AG10803 (cell line): ENCODE measurements around the gene NAT16.
A peak's percentile ranks its signal among the peaks of the same experiment; 100 is the strongest.

Experiments
- DNase-seq: peaks from one replicate; pipeline ENCODE4 v3.0.0; 2010; ENCODE audit warnings: low read depth
- H3K4me3 ChIP-seq: 2 replicates; pipeline ENCODE4 v1.5.1; 2011; ENCODE audit warnings: mild to moderate bottlenecking, low read length, control low read depth
- TF ChIP-seq, protein P1 (sequence below): conservative IDR thresholded peaks from 2 replicates; pipeline ENCODE4 v1.5.1; 2011; ENCODE audit warnings: mild to moderate bottlenecking, low read length, control low read depth, inconsistent platforms

Gene NAT16

DNA sequence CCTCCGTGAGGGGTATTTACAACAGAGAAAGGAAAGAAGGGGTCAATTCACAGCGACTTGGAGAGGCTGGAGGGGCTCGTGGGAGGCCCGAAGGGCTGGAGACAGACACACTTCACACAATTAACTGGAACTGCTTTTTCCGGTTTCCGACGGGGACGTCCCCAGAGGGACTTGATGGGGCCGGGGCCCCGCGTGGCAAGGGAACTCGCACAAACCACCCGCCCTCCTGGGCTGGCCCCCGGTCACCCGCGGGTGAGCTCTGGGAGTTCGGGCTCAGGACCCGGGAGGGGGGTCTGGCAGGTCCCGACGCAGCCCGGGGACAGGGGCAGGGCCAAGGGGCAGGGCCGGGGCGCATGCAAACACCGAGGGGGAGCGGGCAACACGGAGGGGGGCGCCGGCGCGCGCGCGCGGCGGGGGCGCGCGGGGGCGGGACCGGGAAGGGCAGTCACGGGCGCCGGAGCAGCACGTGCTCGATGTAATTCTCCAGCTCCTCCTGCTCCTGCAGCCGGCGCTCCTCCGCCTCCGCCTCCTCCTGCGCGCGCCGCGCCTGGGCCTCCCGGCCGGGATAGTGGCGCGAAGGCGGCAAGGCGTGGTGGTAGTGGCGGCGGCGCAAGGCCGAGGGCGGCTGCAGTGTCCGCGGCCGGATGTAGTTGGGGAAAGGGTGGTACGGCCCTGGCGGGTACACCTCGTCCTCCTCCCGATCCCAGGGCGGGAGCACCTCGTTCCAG is 17.4 kb downstream of the NAT16 start:
- TF ChIP-seq, protein P1, sequence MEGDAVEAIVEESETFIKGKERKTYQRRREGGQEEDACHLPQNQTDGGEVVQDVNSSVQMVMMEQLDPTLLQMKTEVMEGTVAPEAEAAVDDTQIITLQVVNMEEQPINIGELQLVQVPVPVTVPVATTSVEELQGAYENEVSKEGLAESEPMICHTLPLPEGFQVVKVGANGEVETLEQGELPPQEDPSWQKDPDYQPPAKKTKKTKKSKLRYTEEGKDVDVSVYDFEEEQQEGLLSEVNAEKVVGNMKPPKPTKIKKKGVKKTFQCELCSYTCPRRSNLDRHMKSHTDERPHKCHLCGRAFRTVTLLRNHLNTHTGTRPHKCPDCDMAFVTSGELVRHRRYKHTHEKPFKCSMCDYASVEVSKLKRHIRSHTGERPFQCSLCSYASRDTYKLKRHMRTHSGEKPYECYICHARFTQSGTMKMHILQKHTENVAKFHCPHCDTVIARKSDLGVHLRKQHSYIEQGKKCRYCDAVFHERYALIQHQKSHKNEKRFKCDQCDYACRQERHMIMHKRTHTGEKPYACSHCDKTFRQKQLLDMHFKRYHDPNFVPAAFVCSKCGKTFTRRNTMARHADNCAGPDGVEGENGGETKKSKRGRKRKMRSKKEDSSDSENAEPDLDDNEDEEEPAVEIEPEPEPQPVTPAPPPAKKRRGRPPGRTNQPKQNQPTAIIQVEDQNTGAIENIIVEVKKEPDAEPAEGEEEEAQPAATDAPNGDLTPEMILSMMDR = no peak
- H3K4me3 ChIP-seq = 0 out of 2 replicates have a peak overlapping the region, but pooled peaks have one; percentile 17
- DNase-seq = peak; percentile 42

DNA sequence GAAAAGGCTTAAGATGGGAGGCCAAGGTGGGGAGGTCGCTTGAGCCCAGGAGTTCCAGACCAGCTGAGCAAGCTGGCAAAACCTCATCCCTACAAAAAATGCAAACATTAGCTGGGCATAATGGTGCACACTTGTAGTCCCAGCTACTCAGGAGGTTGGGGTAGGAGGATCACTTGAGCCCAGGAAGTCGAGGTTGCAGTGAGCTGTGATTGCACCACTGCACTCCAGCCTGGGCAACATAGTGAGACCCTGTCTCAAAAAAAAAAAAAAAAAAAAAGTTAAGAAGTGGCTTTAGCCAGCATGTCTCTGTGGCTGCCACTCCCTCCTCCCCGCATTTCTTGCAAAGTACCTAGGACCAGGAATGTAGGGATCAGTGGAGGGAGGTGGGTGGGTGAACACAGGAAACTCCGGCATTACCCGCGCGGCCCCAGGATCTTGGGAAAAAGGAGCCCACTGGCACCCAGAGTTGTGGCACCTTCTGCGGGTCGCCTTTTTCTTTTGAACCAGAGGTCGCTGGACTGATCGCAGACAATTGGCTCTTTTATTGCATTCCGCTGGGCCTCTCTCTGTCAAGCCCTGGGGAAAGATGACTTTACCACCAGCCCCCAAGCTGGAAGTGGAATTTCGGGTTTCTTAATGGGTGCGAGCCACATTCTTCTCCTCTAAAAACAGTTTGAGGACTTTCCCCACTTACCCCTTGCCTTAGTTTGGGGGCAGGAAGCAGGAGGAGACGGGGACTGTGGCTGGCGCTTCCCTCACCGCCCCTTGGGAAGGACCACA is 18.2 kb downstream of the NAT16 start:
- TF ChIP-seq, protein P1 = no peak
- DNase-seq = no peak
- no peak overlapping the region for H3K4me3 ChIP-seq

DNA sequence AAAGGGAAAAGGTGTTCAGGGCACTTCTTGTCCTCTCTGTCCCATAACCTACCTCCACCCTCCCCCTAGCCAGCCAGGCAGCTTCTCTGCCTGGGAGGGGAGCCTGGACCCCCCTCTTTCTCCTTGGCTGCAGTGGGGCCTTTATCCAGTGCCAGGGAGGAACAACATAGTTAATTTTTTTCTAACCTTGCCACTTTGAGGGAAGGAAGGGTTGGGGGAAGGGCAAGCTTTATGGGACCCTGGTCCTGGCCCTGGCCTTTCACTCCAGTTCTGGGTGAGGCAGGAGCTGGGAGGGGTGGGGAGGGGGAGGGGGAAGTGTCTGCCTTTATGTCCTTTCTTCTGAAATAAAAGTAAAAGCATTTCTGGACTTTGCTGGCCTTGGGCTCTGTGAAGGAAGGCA is 19.2 kb downstream of the NAT16 start:
- TF ChIP-seq, protein P1 = no peak
- no peak for DNase-seq
- H3K4me3 ChIP-seq = no peak overlapping the region

DNA sequence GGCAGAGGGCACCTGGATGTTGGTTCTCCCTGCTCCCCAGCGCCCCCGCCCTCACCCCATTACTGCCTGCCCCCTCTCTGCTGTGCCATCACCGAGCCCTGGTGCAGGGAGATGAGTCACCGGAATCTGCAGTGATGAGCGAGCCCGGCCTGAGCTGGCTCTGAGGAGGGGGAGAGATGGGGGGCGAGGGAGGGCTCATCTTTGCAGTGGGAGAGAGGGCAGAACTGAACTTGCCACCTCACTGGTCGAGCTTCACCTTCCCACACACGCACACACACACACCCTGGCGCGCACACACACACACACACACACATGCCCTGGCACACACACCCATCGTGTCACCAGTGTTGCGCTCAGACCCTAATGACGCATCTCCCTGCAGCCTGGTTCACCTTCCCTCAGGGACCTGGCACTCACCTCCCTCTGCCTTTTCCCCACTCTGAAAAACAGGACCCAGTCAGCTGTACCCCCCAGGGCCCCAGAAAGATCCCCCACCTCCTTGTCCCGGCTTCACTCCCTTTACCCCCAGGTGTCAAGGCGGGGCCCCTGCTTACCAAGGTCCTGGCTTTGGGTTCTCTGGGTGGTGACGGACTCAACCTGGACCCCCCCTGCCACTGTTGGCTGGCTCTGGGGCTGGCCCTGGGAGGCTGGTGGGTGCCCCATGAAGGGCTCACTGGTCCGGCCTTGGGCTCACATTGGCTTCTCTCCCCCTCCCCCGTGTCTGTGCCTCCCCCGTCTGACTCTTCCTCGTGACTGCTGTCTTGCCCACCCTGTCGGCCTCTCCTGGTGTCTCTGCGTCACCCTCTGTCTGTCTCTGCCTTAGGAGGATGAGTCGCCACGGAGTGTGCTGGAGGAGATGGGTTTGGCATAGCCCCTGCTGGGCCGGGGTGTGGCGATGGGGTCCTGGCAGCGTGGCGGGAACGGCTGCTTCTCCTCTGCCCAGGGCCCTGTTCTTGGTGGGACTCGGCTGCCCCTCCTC is 20.1 kb downstream of the NAT16 start:
- no peak for DNase-seq
- TF ChIP-seq, protein P1 = no peak
- no peak overlapping the region for H3K4me3 ChIP-seq

DNA sequence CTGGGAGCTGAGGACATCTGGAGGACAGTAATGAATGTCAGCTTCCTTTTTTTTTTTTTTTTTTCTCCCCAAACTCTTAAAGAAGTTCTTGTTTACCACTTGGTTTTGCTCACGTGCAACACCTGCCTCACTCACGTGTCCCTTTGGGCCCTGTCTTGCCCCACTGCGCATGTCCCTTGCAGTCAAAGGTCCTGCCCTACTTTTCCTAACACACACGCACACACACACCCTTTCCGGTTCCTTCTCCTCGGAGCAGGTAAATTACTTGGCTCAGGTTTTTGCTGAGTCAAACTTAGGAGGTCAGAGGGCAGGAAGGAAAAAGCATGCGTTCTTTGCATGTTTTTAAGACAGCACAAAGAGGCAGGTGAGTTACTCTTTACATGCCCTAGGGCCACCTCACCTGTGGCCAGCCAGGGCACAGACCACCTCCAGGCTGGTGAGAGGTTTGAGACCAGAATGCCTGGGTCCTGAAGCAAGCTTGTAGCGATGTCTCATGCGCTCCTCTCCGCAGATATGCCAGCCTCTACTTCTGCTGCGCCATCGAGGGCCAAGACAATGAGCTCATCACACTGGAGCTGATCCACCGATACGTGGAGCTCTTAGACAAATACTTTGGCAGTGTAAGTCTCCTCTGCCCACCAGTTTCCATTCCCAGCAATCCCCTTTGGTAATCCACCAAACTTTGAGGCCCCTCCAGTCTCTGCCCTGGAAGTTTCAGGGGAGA is 23.1 kb downstream of the NAT16 start:
- TF ChIP-seq, protein P1 = no peak
- H3K4me3 ChIP-seq = no peak overlapping the region
- no peak for DNase-seq

DNA sequence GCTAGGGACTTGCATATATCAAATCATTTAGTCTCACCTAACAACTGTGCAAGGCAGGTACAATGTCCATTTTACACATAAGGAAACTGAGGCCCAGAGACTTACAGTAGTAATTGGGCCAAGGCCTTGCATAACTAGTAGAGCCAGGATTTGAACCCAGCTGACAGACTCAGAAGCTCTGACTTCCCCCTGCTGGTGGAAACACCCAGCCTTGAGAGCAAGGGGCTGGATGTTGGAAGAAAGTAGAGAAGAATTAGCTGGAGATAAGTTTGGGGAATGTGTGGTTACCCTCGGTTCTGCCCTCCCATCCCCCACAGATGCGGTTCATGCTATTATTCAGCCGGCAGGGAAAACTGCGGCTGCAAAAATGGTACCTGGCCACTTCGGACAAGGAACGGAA is 23.8 kb downstream of the NAT16 start:
- TF ChIP-seq, protein P1 = peak; percentile 30
- no peak overlapping the region for H3K4me3 ChIP-seq
- no peak for DNase-seq
